Measurements from ENCODE around the gene ADNP2.

DNA sequence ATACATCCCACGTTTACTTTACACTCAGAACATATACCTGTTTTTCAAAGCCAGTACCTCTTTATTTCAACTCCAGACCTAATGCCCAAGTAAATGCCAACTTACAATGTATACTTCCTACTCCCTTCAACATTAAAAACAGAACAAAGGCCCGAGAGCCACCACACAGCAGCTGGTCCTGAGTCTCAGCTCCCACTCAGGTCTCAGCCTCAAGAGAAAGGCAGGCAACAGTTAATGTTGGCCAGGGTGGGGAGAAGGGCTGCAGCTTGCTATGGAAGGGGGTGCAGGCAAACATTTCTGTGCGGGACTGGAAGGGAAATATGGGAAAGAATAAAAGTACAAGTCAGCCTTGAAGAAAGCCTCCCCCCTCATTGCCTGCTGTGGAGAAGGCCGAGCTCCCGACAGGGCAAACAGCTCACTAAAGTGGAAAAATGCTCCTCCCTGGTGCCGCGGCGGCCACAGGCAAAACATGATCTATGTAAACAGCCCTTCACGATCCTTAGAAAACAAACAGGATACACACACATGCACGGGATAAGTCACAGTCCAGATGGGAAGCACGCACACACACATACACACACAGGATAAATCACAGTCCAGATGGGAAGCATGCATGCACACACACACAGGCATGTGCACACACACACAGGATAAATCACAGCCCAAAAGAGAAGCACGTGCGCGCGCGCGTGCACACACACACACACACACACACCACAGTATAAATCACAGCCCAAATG is 67.4 kb downstream of the ADNP2 start:
- TF ChIP-seq, protein P1, sequence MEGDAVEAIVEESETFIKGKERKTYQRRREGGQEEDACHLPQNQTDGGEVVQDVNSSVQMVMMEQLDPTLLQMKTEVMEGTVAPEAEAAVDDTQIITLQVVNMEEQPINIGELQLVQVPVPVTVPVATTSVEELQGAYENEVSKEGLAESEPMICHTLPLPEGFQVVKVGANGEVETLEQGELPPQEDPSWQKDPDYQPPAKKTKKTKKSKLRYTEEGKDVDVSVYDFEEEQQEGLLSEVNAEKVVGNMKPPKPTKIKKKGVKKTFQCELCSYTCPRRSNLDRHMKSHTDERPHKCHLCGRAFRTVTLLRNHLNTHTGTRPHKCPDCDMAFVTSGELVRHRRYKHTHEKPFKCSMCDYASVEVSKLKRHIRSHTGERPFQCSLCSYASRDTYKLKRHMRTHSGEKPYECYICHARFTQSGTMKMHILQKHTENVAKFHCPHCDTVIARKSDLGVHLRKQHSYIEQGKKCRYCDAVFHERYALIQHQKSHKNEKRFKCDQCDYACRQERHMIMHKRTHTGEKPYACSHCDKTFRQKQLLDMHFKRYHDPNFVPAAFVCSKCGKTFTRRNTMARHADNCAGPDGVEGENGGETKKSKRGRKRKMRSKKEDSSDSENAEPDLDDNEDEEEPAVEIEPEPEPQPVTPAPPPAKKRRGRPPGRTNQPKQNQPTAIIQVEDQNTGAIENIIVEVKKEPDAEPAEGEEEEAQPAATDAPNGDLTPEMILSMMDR (IDR thresholded peaks at IDR 0.05): no peak
- no peak for TF ChIP-seq POLR2A (IDR thresholded peaks at IDR 0.05)
